Adipocyte (in vitro differentiated cells): Measurements from ENCODE around the gene MMP12.
"Not testable (repeated sequence)": the region's sequence is repeated elsewhere in the genome, so short reads cannot be mapped to it uniquely, and the experiment has no call there.

Experiments
- DNase-seq: peaks from one replicate; pipeline ENCODE4 v3.0.0-alpha.2; 2015; ENCODE audit warnings: low read depth
- H3K27me3 ChIP-seq: replicated peaks from 2 replicates; pipeline ENCODE4 v1.7.0; 2013; ENCODE audit warnings: mild to moderate bottlenecking, low read length, moderate library complexity; ENCODE audit not compliant: control insufficient read depth, insufficient read depth
- H3K36me3 ChIP-seq: 2 replicates; pipeline ENCODE4 v1.7.0; 2013; ENCODE audit warnings: low read length, mild to moderate bottlenecking, moderate library complexity; ENCODE audit not compliant: control insufficient read depth, insufficient read depth, severe bottlenecking
- H3K4me1 ChIP-seq: 2 replicates; pipeline ENCODE4 v1.7.0; 2013; ENCODE audit warnings: mild to moderate bottlenecking, low read length, moderate library complexity; ENCODE audit not compliant: control insufficient read depth, insufficient read depth
- H3K4me3 ChIP-seq: 2 replicates; pipeline ENCODE4 v1.7.0; 2013; ENCODE audit warnings: mild to moderate bottlenecking, low read length, moderate library complexity
- H3K9ac ChIP-seq: 2 replicates; pipeline ENCODE4 v1.7.0; 2013; ENCODE audit warnings: mild to moderate bottlenecking, low read length, moderate library complexity
- H3K9me3 ChIP-seq: 2 replicates; pipeline ENCODE4 v1.7.0; 2013; ENCODE audit warnings: mild to moderate bottlenecking, low read length, moderate library complexity; ENCODE audit not compliant: control insufficient read depth

The MMP12 gene

DNA sequence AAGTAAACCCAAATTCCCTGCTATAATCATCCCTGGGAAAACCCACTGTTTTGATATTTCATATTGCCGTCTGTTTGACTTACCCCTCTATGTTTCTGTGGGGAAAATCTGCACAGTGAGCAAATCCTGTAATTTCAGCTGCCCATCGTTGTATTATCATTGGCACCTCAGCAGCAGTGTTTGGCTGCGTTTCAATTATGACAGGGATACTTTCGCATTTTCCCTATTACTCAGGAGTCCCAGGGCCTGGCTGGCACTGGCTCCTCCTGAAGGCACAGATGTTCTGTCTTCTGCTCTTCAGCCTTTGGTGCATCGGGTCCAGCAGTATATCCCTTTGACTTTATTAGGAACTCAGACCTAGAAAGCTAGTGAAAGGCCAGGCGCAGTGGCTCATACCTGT lies 12.2 kb upstream of the MMP12 start:
- Histone ChIP-seq H3K27me3 (no peaks in the 10 kb centered on the region), H3K4me1 (peaks cover 11% of the 10 kb centered on the region), H3K9me3 (no peaks in the 10 kb centered on the region), H3K4me3 (no peak overlapping the region), H3K36me3 (no peaks in the 10 kb centered on the region), H3K9ac (no peak overlapping the region)
- DNase-seq = no peak

DNA sequence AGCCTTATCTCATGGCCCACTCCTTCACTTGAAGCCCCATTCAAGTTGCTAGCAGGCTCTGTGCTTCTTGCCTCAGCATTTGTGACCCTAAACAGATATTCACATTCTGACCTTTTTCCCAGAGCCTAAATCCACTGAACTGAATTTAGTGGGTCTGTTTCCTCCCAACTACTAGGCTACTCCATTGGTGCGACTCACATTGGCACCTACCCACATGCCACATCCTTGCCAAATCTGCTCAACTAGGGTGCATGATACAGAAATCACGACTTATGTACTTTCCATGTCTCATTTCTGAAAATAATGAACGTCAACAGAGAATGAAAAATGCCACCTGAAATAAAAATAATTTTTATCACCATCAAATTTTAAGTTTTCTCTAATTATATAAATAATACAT lies 8.4 kb upstream of the MMP12 start:
- DNase-seq = no peak
- no peak overlapping the region for H3K4me3 ChIP-seq
- H3K27me3 ChIP-seq = no peaks in the 10 kb centered on the region
- peaks cover 11% of the 10 kb centered on the region for H3K4me1 ChIP-seq
- H3K9me3 ChIP-seq = no peaks in the 10 kb centered on the region
- H3K36me3 ChIP-seq = no peaks in the 10 kb centered on the region
- no peak overlapping the region for H3K9ac ChIP-seq

DNA sequence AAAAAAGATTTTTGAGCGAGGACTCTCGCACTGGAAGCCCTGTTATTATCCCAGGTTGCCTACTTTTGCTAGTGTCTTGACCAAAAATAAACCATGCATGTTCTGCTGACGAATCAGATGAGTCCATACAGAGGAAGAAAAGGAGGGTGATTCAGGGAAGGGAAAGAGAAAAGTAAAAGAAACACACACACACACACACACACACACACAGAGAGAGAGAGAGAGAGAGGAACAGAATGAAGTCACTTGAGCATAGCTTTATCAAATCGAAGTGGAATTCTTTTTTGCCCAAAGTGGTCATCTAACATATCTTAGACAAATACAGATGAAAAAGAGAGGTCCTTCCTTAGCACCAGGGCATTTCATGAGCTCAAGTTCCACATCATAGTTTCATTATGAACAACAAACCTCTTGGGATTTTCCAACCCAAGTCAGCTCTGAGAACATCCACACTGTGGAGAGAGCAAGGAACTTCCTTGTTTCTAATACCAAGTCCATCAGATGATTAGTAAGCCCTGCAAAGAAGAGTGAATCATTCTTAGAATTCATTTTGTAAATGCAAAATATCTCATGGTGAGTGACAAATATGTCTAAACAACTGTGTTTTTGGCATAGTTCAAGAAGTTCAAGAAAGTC lies 7.7 kb upstream of the MMP12 start:
- H3K4me3 ChIP-seq = peak overlapping the region; percentile 35
- H3K4me1 ChIP-seq = peaks cover 11% of the 10 kb centered on the region
- H3K27me3 ChIP-seq = no peaks in the 10 kb centered on the region
- no peaks in the 10 kb centered on the region for H3K36me3 ChIP-seq
- H3K9ac ChIP-seq = no peak overlapping the region
- peak; percentile 59 for DNase-seq
- H3K9me3 ChIP-seq = no peaks in the 10 kb centered on the region

DNA sequence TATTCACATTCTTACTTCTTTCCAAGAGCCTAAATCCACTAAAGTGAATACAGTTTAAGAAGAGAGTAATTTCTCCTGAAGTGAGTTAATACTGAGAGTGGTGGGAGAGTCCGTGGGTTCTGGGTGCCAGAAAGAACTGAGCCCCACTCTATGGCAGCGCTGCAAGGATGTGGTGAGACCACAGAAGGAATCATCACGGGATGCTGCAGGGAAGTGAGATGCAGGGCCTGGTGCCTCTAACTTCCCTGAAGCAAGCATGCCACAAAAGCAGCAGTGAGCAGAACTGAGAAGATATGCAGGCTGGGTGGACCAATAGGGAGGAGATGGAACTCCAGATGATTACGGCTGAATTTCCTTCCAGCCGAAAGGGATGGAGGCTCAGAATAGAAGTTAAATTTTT lies 5.0 kb upstream of the MMP12 start:
- Histone ChIP-seq H3K4me1 (peaks cover 11% of the 10 kb centered on the region), H3K36me3 (no peaks in the 10 kb centered on the region), H3K4me3 (no peak overlapping the region), H3K9ac (no peak overlapping the region), H3K9me3 (no peaks in the 10 kb centered on the region), H3K27me3 (no peaks in the 10 kb centered on the region)
- DNase-seq = no peak

DNA sequence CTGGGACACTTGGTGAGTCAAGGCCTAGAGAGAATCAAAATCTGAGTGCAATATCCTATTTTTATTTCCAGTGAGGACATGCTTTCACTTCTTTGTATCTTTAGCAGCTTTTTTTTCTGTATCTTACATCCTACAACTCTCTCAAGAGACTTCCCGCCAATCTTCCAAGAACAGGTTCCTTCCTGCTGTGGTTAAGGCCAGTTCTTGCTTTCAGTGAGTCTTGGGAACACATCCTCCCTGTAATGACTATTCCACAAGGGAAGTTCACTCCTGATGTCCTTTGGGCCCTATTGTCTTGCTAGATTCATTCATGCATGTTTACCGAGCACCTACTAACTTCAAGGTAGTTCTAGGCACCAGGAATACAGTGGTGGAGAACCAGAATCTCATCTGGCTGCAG lies 3.8 kb upstream of the MMP12 start:
- Histone ChIP-seq H3K4me3 (no peak overlapping the region), H3K9ac (no peak overlapping the region)

DNA sequence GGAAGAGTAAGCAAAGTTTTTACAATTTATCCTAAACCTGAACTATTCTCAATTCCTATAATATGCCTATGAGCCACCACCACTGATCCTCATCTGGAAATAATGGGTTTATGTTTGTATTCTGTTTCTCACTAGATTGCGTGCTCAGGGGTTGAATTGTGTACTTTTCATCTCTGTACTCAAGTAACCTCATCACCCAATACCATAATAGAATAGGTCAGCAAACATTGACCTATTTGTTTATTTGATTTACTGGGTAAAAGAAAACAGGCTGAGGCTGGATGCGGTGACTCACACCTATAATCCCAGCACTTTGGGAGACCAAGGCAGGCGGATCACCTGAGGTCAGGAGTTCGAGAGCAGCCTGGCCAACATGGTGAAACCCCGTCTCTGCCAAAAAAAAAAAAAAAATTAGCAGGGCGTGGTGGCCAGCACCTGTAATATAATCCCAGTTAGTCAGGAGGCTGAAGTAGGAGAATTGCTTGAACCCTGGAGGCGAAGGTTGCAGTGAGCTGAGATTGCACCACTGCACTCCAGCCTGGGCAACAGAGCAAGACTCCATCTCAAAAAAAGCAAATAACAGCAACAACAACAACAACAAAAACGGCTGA lies 5.3 kb downstream of the MMP12 start:
- H3K27me3 ChIP-seq, DNase-seq, H3K4me3 ChIP-seq, H3K36me3 ChIP-seq, H3K9ac ChIP-seq, H3K9me3 ChIP-seq: not testable (repeated sequence)
- peaks cover 17% of the 10 kb centered on the region for H3K4me1 ChIP-seq

More for the DNA sequence above, 3.8 kb upstream of the MMP12 start:
- no peaks in the 10 kb centered on the region for H3K36me3 ChIP-seq
- no peaks in the 10 kb centered on the region for H3K27me3 ChIP-seq
- no peak for DNase-seq
- H3K9me3 ChIP-seq = no peaks in the 10 kb centered on the region
- H3K4me1 ChIP-seq = peaks cover 11% of the 10 kb centered on the region

DNA sequence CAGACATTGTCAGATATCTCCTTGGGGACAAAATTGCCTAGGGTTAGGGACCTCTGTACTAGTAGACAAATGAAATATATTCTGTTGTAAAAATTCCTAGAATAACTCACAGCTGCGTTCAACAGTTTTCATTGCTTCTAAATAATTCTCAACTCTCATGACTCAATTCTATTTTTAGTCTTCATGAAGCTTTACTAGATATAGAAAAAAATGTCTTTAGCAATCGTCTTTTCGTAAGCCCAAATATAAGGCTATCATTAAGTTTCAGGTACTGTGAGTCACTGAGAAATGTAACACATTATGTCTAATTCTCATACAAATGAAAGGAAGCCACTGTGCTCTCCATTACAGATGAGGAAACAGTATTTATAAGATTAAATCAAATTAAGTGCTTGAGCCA lies 6.4 kb downstream of the MMP12 start:
- H3K4me3 ChIP-seq = no peak overlapping the region
- no peak overlapping the region for H3K9ac ChIP-seq
- peaks cover 21% of the 10 kb centered on the region for H3K4me1 ChIP-seq

DNA sequence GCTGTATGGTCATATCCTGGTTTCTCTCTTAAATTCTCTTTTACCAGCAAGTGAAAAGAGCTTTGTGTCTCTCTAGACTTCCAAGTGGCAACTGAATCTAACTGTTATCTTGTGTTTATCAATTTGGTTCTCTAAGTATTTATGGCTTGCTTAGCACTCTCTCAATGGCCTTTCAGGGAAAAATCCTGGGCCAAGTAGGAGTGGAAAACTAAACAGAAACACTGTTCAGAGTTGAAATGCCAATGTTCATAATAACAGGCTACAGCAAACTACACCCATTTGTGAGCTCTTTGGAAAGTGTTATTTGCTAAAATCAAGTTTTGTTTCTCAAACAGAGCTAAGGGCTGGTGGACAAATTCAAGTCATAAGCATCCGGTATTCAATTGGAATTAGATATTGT lies 10.1 kb downstream of the MMP12 start:
- Histone ChIP-seq H3K36me3 (no peaks in the 10 kb centered on the region), H3K9me3 (no peaks in the 10 kb centered on the region), H3K9ac (no peak overlapping the region), H3K27me3 (no peaks in the 10 kb centered on the region), H3K4me3 (no peak overlapping the region), H3K4me1 (peaks cover 21% of the 10 kb centered on the region)
- DNase-seq = no peak

More for the DNA sequence above, 6.4 kb downstream of the MMP12 start:
- Histone ChIP-seq H3K9me3 (no peaks in the 10 kb centered on the region), H3K36me3 (no peaks in the 10 kb centered on the region), H3K27me3 (no peaks in the 10 kb centered on the region)
- peak; percentile 66 for DNase-seq

DNA sequence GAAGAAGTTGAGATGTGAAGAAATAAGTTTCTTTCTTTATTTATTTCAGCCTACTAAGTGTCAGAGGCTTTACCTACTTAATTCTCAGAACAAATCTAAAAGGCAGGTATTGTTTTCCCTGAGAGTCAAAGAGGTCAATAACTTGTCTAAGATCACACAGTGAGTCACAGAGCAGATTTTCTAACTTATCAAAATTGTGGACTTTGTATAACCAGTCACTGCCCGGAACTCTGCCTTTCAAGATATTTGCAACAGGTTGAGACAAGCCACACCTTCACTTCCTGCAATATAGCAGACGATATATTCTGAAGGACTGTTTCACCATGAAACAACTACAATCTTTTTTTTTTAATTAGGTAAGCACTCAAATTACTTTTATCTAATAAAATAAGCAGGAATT lies 20.8 kb downstream of the MMP12 start:
- Histone ChIP-seq H3K9ac (no peak overlapping the region), H3K4me3 (no peak overlapping the region), H3K4me1 (peaks cover 19% of the 10 kb centered on the region), H3K9me3 (no peaks in the 10 kb centered on the region), H3K27me3 (no peaks in the 10 kb centered on the region), H3K36me3 (no peaks in the 10 kb centered on the region)
- no peak for DNase-seq

DNA sequence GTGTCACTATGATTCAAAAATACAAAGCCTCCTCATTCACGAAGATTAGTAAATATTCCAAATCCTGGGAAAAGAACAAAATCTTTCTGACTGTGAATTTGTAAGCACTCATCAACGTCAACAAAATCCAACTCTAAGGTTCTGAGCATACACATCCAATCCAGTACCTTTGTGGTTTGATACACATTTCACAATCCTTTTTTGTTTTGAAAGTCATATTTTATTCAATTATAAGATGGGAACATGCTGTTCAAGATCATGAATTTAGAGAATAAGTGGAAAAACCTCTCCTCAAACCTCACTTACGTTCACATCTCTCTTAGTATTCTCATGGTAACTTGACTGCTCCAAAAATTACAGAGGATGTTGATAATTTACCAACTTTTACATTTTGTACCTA lies 21.7 kb downstream of the MMP12 start:
- H3K36me3 ChIP-seq = no peaks in the 10 kb centered on the region
- peaks cover 19% of the 10 kb centered on the region for H3K4me1 ChIP-seq
- no peaks in the 10 kb centered on the region for H3K9me3 ChIP-seq
- no peak overlapping the region for H3K9ac ChIP-seq
- no peaks in the 10 kb centered on the region for H3K27me3 ChIP-seq
- DNase-seq = no peak
- no peak overlapping the region for H3K4me3 ChIP-seq

DNA sequence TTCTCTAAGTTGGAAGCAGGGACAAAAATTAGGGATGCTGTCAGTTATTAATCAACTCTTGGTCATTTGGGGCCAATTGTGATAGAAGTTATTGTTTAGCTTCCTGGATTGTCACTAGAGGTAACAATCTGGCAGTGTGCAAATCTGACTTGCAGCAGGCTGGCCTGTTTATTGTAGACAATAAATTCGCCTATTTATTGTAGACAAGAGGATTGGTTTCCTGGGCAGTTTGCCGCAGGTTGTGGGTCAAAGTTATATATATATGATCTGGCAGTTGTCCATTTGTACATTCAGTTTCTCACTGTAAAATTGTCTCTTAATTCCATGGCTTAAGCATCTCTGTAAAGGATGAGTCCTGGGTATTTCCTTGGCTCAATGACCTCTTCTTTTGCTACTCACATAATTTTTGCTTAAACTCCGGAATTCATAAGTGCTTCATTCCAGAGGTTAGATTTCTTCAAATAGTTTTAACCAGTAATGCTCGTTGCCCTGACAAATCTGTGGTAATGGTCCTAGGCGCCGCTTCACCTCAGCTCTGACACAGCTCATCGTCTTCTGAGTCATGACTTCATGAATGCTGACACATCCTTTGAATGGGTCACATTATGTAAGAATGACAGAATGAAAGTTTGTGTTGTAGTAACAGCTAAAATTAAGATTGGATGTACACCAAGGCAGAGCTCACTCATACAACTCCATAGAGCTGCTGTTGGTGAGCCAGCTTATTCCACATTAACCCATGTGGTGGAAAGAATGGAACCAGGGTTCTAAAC lies 23.6 kb downstream of the MMP12 start:
- Histone ChIP-seq H3K4me1 (peaks cover 19% of the 10 kb centered on the region), H3K9me3 (no peaks in the 10 kb centered on the region), H3K9ac (no peak overlapping the region), H3K36me3 (no peaks in the 10 kb centered on the region), H3K27me3 (no peaks in the 10 kb centered on the region), H3K4me3 (no peak overlapping the region)
- peak; percentile 52 for DNase-seq
